Smooth muscle cell (in vitro differentiated cells): ENCODE results near the gene SAXO2. TPM values are rescaled to one million over a fixed set of nuclear protein-coding genes. Genes with fewer than 3 reads are reported as not detected.

Experiments
- DNase-seq: peaks from one replicate; lab custom pipeline; 2025; ENCODE audit not compliant: unreplicated experiment; lab: John Stamatoyannopoulos, UW
- H2AFZ ChIP-seq: fragments of 200-600 bp; sonication (generic); 2 replicates; pipeline ENCODE4 v1.6.0; 2016; ENCODE audit warnings: antibody characterized with exemption, low read depth, mild to moderate bottlenecking
- H3F3A ChIP-seq: fragments of 200-600 bp; sonication (generic); 2 replicates; pipeline ENCODE4 v1.6.0; 2017; ENCODE audit warnings: antibody characterized with exemption, low read depth
- H3K27ac ChIP-seq: fragments of 200-600 bp; sonication (generic); 2 replicates; pipeline ENCODE4 v1.5.1; 2016; ENCODE audit warnings: low read depth, mild to moderate bottlenecking
- H3K27me3 ChIP-seq: fragments of 200-600 bp; sonication (generic); 2 replicates; pipeline ENCODE4 v1.6.1; 2016; ENCODE audit warnings: low read depth, mild to moderate bottlenecking
- H3K36me3 ChIP-seq: fragments of 200-600 bp; sonication (generic); 2 replicates; pipeline ENCODE4 v1.5.1; 2016; ENCODE audit warnings: low read depth
- H3K4me1 ChIP-seq: fragments of 200-600 bp; sonication (generic); 2 replicates; pipeline ENCODE4 v1.5.1; 2016; ENCODE audit warnings: low read depth
- H3K4me2 ChIP-seq: fragments of 200-600 bp; sonication (generic); 2 replicates; pipeline ENCODE4 v1.6.0; 2016; ENCODE audit warnings: mild to moderate bottlenecking
- H3K4me3 ChIP-seq: fragments of 200-600 bp; sonication (generic); 2 replicates; pipeline ENCODE4 v1.5.1; 2016; ENCODE audit warnings: mild to moderate bottlenecking
- H3K79me2 ChIP-seq: fragments of 200-600 bp; sonication (generic); 2 replicates; pipeline ENCODE4 v1.6.0; 2016; ENCODE audit warnings: low read depth, mild to moderate bottlenecking
- H3K9ac ChIP-seq: fragments of 200-600 bp; sonication (generic); 2 replicates; pipeline ENCODE4 v1.6.0; 2016; ENCODE audit warnings: low read depth
- H3K9me3 ChIP-seq: fragments of 200-600 bp; sonication (generic); replicated peaks from 2 replicates; pipeline ENCODE4 v1.5.1; 2016; ENCODE audit warnings: low read depth
- H4K20me1 ChIP-seq: fragments of 200-600 bp; sonication (generic); 2 replicates; pipeline ENCODE4 v1.6.0; 2016; ENCODE audit warnings: low read depth
- CTCF ChIP-seq: fragments of 200-600 bp; sonication (generic); IDR thresholded peaks from 2 replicates; pipeline ENCODE4 v1.5.1; 2017; ENCODE audit warnings: borderline replicate concordance, mild to moderate bottlenecking, antibody characterized with exemption; ENCODE audit not compliant: insufficient read depth, poor library complexity, severe bottlenecking
- WGBS: methylation state at CpG from one replicate; pipeline ENCODE4 v1.1.7; 2016; ENCODE audit warnings: low lambda C conversion rate; 5-methylcytosine and 5-hydroxymethylcytosine counted together
- polyA plus RNA-seq: library from polyadenylated mRNA; unstranded; fragments of >200 nt; fragmentation: Nextera tagmentation; extraction: Ambion mirVana; gene quantifications from 2 replicates; pipeline ENCODE4 v1.2.1, GENCODE V29; 2016
- total RNA-seq: library from RNA; depleted of rRNA; stranded (reverse); fragments of >200 nt; gene quantifications from 2 replicates; pipeline ENCODE4 v1.2.3, GENCODE V29; 2014

The SAXO2 gene
- total and polyA plus RNA-seq, 2 experiments from 2014 or later = 0.54 to 1.2 TPM

- no peaks in the 10 kb centered on the region for H3K79me2 ChIP-seq
- no peaks in the 10 kb centered on the region for H3K4me1 ChIP-seq
- no peaks in the 10 kb centered on the region for H4K20me1 ChIP-seq
- no peak overlapping the region for H3K27ac ChIP-seq
- no peak overlapping the region for H2AFZ ChIP-seq
- no peaks in the 10 kb centered on the region for H3K9me3 ChIP-seq
- DNase-seq = no peak
- WGBS = 88% methylated on average over 3 of the region's 3 CpGs
- TF ChIP-seq CTCF = no peak
- no peak overlapping the region for H3K9ac ChIP-seq
- no peak overlapping the region for H3K4me2 ChIP-seq
- H3K27me3 ChIP-seq = no peaks in the 10 kb centered on the region
- H3K4me3 ChIP-seq = no peak overlapping the region
- H3K36me3 ChIP-seq = no peaks in the 10 kb centered on the region
- no peaks in the 10 kb centered on the region for H3F3A ChIP-seq
Measured at GRCh38 chr15:82301296-82302016, 38.8 kb downstream of the SAXO2 start.

GRCh38 chr15:82303956-82304777 lies 41.5 kb downstream of the SAXO2 start:
- H3K9me3 ChIP-seq = no peaks in the 10 kb centered on the region
- no peak overlapping the region for H3K27ac ChIP-seq
- no peak for TF ChIP-seq CTCF
- H4K20me1 ChIP-seq = no peaks in the 10 kb centered on the region
- H3K27me3 ChIP-seq = no peaks in the 10 kb centered on the region
- no peak for DNase-seq
- no peak overlapping the region for H3K9ac ChIP-seq
- 81% methylated on average over 10 of the region's 12 CpGs for WGBS
- H3K4me1 ChIP-seq = no peaks in the 10 kb centered on the region
- no peak overlapping the region for H3K4me3 ChIP-seq
- H3K36me3 ChIP-seq = no peaks in the 10 kb centered on the region
- no peak overlapping the region for H3K4me2 ChIP-seq
- no peaks in the 10 kb centered on the region for H3F3A ChIP-seq
- no peaks in the 10 kb centered on the region for H3K79me2 ChIP-seq
- H2AFZ ChIP-seq = no peak overlapping the region

GRCh38 chr15:82304778-82305090 lies 42.1 kb downstream of the SAXO2 start:
- 93% methylated on average over 4 of the region's 4 CpGs for WGBS
- no peak overlapping the region for H3K4me3 ChIP-seq
- no peak for TF ChIP-seq CTCF
- no peaks in the 10 kb centered on the region for H4K20me1 ChIP-seq
- no peak overlapping the region for H3K9ac ChIP-seq
- DNase-seq = no peak
- no peak overlapping the region for H3K27ac ChIP-seq
- no peaks in the 10 kb centered on the region for H3K36me3 ChIP-seq
- H2AFZ ChIP-seq = no peak overlapping the region
- H3K79me2 ChIP-seq = no peaks in the 10 kb centered on the region
- H3K4me1 ChIP-seq = no peaks in the 10 kb centered on the region
- H3K27me3 ChIP-seq = no peaks in the 10 kb centered on the region
- H3F3A ChIP-seq = no peaks in the 10 kb centered on the region
- no peak overlapping the region for H3K4me2 ChIP-seq
- no peaks in the 10 kb centered on the region for H3K9me3 ChIP-seq

GRCh38 chr15:82305621-82306048 lies 43.0 kb downstream of the SAXO2 start:
- DNase-seq = no peak
- no peaks in the 10 kb centered on the region for H3K4me1 ChIP-seq
- no peaks in the 10 kb centered on the region for H3K9me3 ChIP-seq
- H3K4me2 ChIP-seq = no peak overlapping the region
- WGBS = 84% methylated on average over 7 of the region's 7 CpGs
- no peak for TF ChIP-seq CTCF
- no peaks in the 10 kb centered on the region for H3F3A ChIP-seq
- no peaks in the 10 kb centered on the region for H3K36me3 ChIP-seq
- H2AFZ ChIP-seq = no peak overlapping the region
- no peak overlapping the region for H3K9ac ChIP-seq
- H3K27ac ChIP-seq = no peak overlapping the region
- no peaks in the 10 kb centered on the region for H3K27me3 ChIP-seq
- H4K20me1 ChIP-seq = no peaks in the 10 kb centered on the region
- H3K4me3 ChIP-seq = no peak overlapping the region
- H3K79me2 ChIP-seq = no peaks in the 10 kb centered on the region
